Hematopoietic multipotent progenitor cell treated with erythropoietin and hydrocortisone succinate and interleukin-3 and kit ligand, for 17 days (in vitro differentiated cells): Measurements from ENCODE around the gene FANK1.
A peak's percentile ranks its signal among the peaks of the same experiment; 100 is the strongest.

Experiments used
- DNase-seq: peaks from one replicate; pipeline ENCODE4 v3.0.0-alpha.2; 2015; ENCODE audit warnings: low spot score

The FANK1 gene

DNA sequence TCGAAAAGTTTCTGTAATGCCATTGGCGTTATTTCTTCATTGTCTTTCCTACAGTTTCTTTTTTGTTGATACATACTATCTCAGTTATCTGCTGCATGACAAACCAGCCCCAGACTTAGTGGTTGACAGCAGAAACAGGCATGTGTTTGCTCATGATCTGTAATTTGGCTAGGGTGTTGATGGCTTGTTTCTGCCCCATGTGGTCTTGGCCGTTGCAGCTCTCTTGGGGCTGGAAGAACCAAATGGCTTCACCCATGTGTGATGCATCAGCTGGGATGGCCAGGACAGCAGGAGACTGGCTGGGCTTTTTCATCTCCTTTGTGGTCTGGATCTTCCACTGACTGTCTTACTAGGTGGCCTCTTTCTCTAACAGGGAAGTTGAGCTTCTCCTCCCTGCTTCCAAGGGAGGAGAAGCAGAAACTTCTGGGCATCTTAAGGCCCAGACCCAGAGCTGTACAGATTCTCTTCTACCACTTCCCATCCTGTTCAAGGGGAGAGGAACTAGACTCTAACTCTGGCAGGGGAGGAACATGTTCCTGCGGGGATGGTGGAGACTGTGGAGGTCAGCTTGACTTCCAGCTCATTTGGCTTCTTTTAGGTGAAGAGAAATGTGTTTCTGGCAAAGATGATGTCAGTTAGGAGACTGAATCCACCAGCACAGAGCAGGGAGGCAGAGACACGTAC is 89.3 kb downstream of the FANK1 start:
- no peak for DNase-seq

GRCh38 chr10:125989791-125990190 is 93.4 kb downstream of the FANK1 start:
- DNase-seq = no peak

DNA sequence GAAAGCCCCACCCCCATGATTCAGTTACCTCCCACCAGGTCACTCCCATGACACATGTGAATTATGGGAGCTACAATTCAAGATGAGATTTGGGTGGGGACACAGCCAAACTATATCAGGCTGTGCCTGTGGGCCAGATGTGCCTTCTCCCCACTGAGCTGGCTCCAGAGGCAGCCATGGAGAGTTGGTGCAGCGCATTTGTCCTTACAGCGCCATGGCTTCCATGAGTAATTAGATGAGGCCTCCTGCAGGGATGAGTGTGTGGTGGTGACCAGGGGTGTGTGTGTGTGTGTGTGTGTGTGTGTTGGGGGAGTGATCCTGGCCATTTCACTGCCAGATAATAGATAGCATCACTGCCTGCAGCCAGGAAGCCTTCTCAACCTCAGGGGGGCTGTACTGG is 94.6 kb downstream of the FANK1 start:
- DNase-seq = no peak

GRCh38 chr10:125991392-125991791 is 95.0 kb downstream of the FANK1 start:
- no peak for DNase-seq

GRCh38 chr10:125992254-125992653 is 95.9 kb downstream of the FANK1 start:
- no peak for DNase-seq

DNA sequence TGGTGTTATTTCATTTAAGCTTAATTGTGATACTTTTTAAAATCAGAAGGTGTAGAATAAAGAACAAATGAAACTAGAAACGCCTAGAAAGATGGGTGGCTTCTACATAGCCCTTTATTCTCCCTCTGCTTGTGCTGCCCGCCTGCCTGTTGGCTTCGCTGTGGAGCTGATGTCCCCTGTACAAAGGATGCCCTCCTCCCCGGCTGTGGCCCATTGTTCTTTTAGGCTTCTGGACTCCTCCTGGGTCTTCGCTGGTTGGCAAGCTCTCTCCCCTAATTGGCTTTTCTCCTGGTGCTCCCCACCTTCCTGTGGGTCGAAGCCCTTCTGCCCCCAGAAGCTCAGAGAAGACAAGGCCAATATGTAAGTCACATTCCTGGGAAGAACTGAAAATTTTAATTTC is 98.2 kb downstream of the FANK1 start:
- no peak for DNase-seq

GRCh38 chr10:125995726-125996304 is 99.5 kb downstream of the FANK1 start:
- DNase-seq = no peak

- DNase-seq = no peak
These were observed 101.2 kb downstream of the FANK1 start for GRCh38 chr10:125997586-125997985.

- DNase-seq = no peak
These were observed 103.3 kb downstream of the FANK1 start for GRCh38 chr10:125999694-126000093.

GRCh38 chr10:126001576-126001975 is 105.2 kb downstream of the FANK1 start:
- no peak for DNase-seq

DNA sequence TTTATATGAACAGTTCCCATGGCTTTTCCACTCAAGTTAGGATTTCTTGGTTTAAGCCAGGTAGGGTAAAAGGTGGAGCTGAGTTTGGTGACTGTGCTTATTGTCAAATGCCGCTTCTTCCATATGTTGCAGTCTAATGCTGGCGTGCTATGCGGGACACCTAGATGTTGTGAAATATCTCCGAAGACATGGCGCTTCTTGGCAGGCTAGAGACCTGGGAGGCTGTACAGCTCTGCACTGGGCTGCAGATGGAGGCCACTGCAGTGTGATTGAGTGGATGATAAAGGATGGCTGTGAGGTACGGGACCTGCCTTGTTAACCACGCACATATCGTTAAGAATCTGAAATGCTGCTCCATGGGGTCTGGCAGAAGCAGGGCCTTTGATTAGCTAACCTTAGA is 108.4 kb downstream of the FANK1 start:
- no peak for DNase-seq

- DNase-seq = no peak
These were observed 109.9 kb downstream of the FANK1 start for GRCh38 chr10:126006264-126006663.

- DNase-seq = no peak
These were observed 110.5 kb downstream of the FANK1 start for GRCh38 chr10:126006906-126007305.

DNA sequence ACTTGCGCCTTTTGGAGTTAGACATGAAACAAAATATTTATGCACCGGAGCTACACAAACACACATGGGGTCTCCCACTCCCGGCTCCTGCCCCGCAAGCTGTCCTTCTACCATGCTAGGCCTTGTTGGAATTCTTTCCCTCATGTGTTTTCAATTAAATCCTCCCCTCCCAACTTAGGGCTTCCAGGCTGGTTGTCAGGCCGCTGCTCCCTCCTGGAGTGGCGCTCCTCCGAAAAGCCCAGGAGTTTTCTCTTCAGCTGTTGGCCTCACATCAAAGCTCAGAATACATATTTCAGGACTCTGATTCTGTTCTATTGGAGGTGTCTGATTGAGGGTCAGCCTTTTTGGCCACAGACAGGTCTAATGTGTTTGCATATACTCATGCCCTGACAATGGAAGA is 113.3 kb downstream of the FANK1 start:
- DNase-seq = no peak

DNA sequence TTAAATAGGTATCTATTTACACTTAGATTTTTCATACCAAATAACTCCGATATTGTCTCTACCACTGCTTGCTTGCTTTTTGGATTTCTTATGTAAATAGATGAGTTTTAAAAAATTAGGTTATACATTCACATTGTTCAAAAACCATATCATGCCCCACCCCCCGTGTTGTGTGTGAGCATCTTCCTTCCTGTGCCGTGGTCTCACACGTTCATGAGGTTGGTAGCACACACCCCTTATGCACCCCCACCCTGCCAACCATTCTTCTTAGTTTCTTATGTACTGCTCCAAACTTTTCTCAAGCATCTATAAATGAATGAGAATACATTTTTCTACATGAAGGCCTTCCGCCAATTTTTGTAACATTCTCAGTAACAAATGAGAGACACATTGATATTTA is 115.6 kb downstream of the FANK1 start:
- no peak for DNase-seq

- no peak for DNase-seq
These were observed 116.1 kb downstream of the FANK1 start for GRCh38 chr10:126012485-126012884.

DNA sequence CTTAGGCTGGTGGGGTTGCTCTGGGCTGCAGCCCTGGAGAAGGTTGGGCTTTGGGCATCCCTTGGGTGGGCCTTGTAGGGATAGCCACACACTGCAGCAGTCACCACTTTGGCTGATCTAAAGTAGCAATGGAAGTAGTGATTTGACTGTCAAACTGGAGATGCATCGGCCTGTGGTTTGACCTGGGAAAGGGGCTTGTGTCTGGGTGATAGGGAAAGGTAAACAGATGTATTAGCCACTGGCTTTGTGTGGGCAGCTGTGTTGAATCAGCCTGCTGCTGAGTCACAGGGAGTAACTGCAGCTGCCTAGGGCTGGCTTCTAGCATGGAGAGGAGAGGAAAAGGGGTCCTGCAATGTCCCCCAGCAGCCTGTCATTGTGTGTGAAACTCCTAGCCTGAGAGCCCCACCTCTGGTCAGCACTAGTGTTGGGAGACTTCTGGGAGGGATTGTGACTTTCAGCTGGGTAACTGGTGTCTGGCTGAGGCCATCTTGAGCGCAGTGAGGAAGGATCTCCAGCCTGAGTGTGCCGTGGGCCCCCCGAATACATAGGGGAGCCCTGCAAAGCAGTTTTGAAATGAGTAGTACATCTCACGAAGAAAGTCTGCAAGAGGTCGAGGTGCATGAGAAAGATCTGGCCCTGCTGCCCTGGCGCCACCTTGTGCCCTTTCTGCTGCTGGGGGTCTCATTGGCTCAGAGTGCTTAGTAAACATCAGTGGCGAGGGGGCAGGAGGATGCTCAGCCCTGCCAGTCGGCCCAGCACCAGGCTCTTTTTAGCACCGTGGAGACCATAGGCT is 117.3 kb downstream of the FANK1 start:
- peak; percentile 21 for DNase-seq

- DNase-seq = no peak
These were observed 117.9 kb downstream of the FANK1 start for GRCh38 chr10:126014309-126014708.

DNA sequence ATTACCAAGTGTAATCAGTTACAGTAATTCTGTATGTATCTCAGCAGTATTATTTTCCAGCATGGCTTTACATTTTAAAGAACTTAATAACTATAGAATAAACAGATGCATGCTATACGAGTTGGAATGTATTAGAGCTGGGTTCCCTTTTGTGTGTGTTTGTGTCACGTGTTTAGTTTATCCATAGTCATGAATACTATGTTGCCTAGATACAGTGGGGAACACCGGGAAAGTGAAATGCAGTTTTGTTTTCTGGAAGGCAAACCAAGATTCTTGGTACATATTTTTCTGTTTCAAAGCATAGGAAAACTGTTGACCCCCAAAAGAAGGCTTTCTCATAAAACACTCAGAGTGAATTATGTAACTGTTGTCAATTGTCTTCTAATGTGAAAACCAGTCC is 119.0 kb downstream of the FANK1 start:
- no peak for DNase-seq

- no peak for DNase-seq
These were observed 119.9 kb downstream of the FANK1 start for GRCh38 chr10:126016156-126016805.

GRCh38 chr10:126016882-126017281 is 120.5 kb downstream of the FANK1 start:
- no peak for DNase-seq

- DNase-seq = no peak
These were observed 121.7 kb downstream of the FANK1 start for GRCh38 chr10:126017961-126018560.
